Spleen (tissue), 11 donors: Measurements from ENCODE around the gene NECTIN3. TPM values are rescaled to one million over a fixed set of nuclear protein-coding genes. Genes with fewer than 3 reads are reported as not detected.

ENCODE experiments used
- DNase-seq: peaks from one replicate; pipeline ENCODE4 v3.0.0-alpha.2; 2020
- H3K27ac ChIP-seq, 8 donors: fragments of 200-600 bp; sonication (generic) in 7 of 8; 1 replicate in 4 of 8; 2 replicates in 4 of 8; pipeline versions ENCODE4 v1.5.0 to v1.8.0; 2016 to 2021; ENCODE audit warnings: inconsistent platforms in 4 of 8, mild to moderate bottlenecking in 4 of 8, moderate library complexity in 1 of 8
- H3K27me3 ChIP-seq, 7 donors: fragments of 200-600 bp; sonication (generic) in 6 of 7; replicated peaks in 1 of 7; 1 replicate in 4 of 7; 2 replicates in 3 of 7; pipeline versions ENCODE4 v1.5.0 to v1.8.0; 2016 to 2021; ENCODE audit warnings: inconsistent platforms in 3 of 7, mild to moderate bottlenecking in 1 of 7
- H3K36me3 ChIP-seq, 6 donors: fragments of 200-600 bp; sonication (generic) in 5 of 6; 1 replicate in 4 of 6; 2 replicates in 2 of 6; pipeline versions ENCODE4 v1.5.0 to v1.8.0; 2016 to 2021; ENCODE audit warnings: inconsistent platforms in 2 of 6
- H3K4me1 ChIP-seq, 6 donors: fragments of 200-600 bp; sonication (generic) in 5 of 6; 1 replicate in 3 of 6; 2 replicates in 3 of 6; pipeline versions ENCODE4 v1.5.0 to v1.8.0; 2016 to 2021; ENCODE audit warnings: inconsistent platforms in 3 of 6
- H3K4me3 ChIP-seq, 8 donors: fragments of 200-600 bp; sonication (generic) in 7 of 8; 1 replicate in 4 of 8; 2 replicates in 4 of 8; pipeline versions ENCODE4 v1.5.0 to v1.8.0; 2016 to 2021; ENCODE audit warnings: inconsistent platforms in 4 of 8, mild to moderate bottlenecking in 4 of 8, moderate library complexity in 2 of 8
- H3K9me3 ChIP-seq, 8 donors: fragments of 200-600 bp; sonication (generic) in 7 of 8; 1 replicate in 4 of 8; 2 replicates in 4 of 8; pipeline versions ENCODE4 v1.5.0 to v1.8.0; 2016 to 2021; ENCODE audit warnings: inconsistent platforms in 4 of 8
- CTCF ChIP-seq, 11 experiments: fragments of 200-600 bp in 7 of 11; fragments of 450-650 bp in 4 of 11; sonication (generic) in 4 of 11; IDR thresholded peaks in 8 of 11; conservative IDR thresholded peaks in 3 of 11; 1 replicate in 7 of 11; 2 replicates in 4 of 11; pipeline versions ENCODE4 v1.4.0 to v1.8.0; 2016 to 2021; ENCODE audit warnings: antibody characterized with exemption in 11 of 11, inconsistent platforms in 4 of 11, mild to moderate bottlenecking in 1 of 11
- POLR2A ChIP-seq, 3 donors: fragments of 450-650 bp; IDR thresholded peaks; one replicate each; pipeline ENCODE4 v1.5.1; 2017; ENCODE audit warnings: antibody characterized with exemption in 3 of 3, mild to moderate bottlenecking in 1 of 3
- POLR2AphosphoS5 ChIP-seq, 3 donors: sonication (generic); formaldehyde crosslinking; IDR thresholded peaks; one replicate each; pipeline ENCODE4 v1.5.1; 2017; ENCODE audit warnings: antibody characterized with exemption in 3 of 3
- WGBS, 5 donors: extraction: QIAGEN DNeasy Blood & Tissue Kit in 3 of 5; methylation state at CpG; one replicate each; pipeline versions ENCODE4 v1.1.5 to v1.1.7; 2013 to 2018; 5-methylcytosine and 5-hydroxymethylcytosine counted together
- intact Hi-C: fragments of 100-400 bp; cut with DNase I; formaldehyde crosslinking; loops from one replicate; pipeline ENCODE4 v1.15.0; 2023; ENCODE audit warnings: low total_unique reads
- polyA plus RNA-seq, 3 donors: library from polyadenylated mRNA; stranded (reverse); fragments of 200-250 nt; gene quantifications; one replicate each; pipeline ENCODE4 v1.2.1, GENCODE V29; 2013
- total RNA-seq, 7 donors: library from RNA; depleted of rRNA in 3 of 7; stranded (reverse); fragments of >200 nt in 3 of 7; fragmentation: NEBNext Ultra II Directional in 4 of 7; extraction: Animal tissue kit (Norgen Biotek cat#: 25700) in 4 of 7; gene quantifications; one replicate each; pipeline versions ENCODE4 v1.1.0 to v1.2.1, GENCODE V29; 2016 to 2021
- donor health status: healthy with polysubstance abuse.
- donor health status: DM: no; HTN: no; CAD: no; lungs with moderate emphysema.
- donor health status: DM: no; HTN: no; CAD: no.
- donor health status: Bipolar disorder and iron deficiency.
- donor health status: healthy.
- donor health status: DM: no; HTN: no; CAD: no.
- donor health status: DM: yes; HTN: yes; CAD: no.

NECTIN3 gene
- total and polyA plus RNA-seq, 10 donors, result 0.43 to 12.5 (median 7.3) TPM

- intact Hi-C loops, result no loop called here
- no peaks in the 10 kb centered on the region for H3K4me1 ChIP-seq
- H3K4me3 ChIP-seq, result no peak overlapping the region
- peaks cover 0 to 7% (median 0%) of the 10 kb centered on the region in 8 donors for H3K9me3 ChIP-seq
- 64 to 90% (median 69%) methylated on average over 1 of the region's 1 CpG for WGBS, 5 donors
- no peaks in the 10 kb centered on the region for H3K36me3 ChIP-seq
- no peaks in the 10 kb centered on the region for H3K27me3 ChIP-seq
- no peak for TF ChIP-seq CTCF (IDR thresholded peaks at IDR 0.05 in 8 of 11, conservative IDR thresholded peaks at IDR 0.05 in 3 of 11)
- no peak for TF ChIP-seq POLR2A (IDR thresholded peaks at IDR 0.05)
- TF ChIP-seq POLR2AphosphoS5 (IDR thresholded peaks at IDR 0.05), result no peak
- H3K27ac ChIP-seq, result no peak overlapping the region
- DNase-seq, result no peak
Observed at GRCh38 chr3:111103807-111104206, 32.2 kb downstream of the NECTIN3 start.

GRCh38 chr3:111106993-111107661 is 35.5 kb downstream of the NECTIN3 start:
- intact Hi-C loops, result no loop called here
- no peaks in the 10 kb centered on the region for H3K4me1 ChIP-seq
- WGBS, 5 donors, result 71 to 81% (median 77%) methylated on average over 3 of the region's 3 CpGs
- H3K4me3 ChIP-seq, result no peak overlapping the region
- H3K36me3 ChIP-seq, result no peaks in the 10 kb centered on the region
- H3K27me3 ChIP-seq, result no peaks in the 10 kb centered on the region
- no peak overlapping the region for H3K27ac ChIP-seq
- no peak for DNase-seq
- TF ChIP-seq CTCF (IDR thresholded peaks at IDR 0.05 in 8 of 11, conservative IDR thresholded peaks at IDR 0.05 in 3 of 11), result no peak
- TF ChIP-seq POLR2AphosphoS5 (IDR thresholded peaks at IDR 0.05), result no peak
- TF ChIP-seq POLR2A (IDR thresholded peaks at IDR 0.05), result no peak
- H3K9me3 ChIP-seq, result peaks cover 0 to 7% (median 0%) of the 10 kb centered on the region in 8 donors

GRCh38 chr3:111107662-111108035 is 36.0 kb downstream of the NECTIN3 start:
- no peak overlapping the region for H3K4me3 ChIP-seq
- no peak for DNase-seq
- H3K9me3 ChIP-seq, result peaks cover 0 to 7% (median 0%) of the 10 kb centered on the region in 8 donors
- no peaks in the 10 kb centered on the region for H3K4me1 ChIP-seq
- no peak overlapping the region for H3K27ac ChIP-seq
- no peaks in the 10 kb centered on the region for H3K36me3 ChIP-seq
- TF ChIP-seq POLR2A (IDR thresholded peaks at IDR 0.05), result no peak
- no peak for TF ChIP-seq POLR2AphosphoS5 (IDR thresholded peaks at IDR 0.05)
- TF ChIP-seq CTCF (IDR thresholded peaks at IDR 0.05 in 8 of 11, conservative IDR thresholded peaks at IDR 0.05 in 3 of 11), result no peak
- intact Hi-C loops, result no loop called here
- H3K27me3 ChIP-seq, result no peaks in the 10 kb centered on the region
- 53 to 71% (median 67%) methylated on average over 2 of the region's 2 CpGs for WGBS, 5 donors

- no peaks in the 10 kb centered on the region for H3K4me1 ChIP-seq
- H3K36me3 ChIP-seq, result no peaks in the 10 kb centered on the region
- intact Hi-C loops, result no loop called here
- TF ChIP-seq CTCF (IDR thresholded peaks at IDR 0.05 in 8 of 11, conservative IDR thresholded peaks at IDR 0.05 in 3 of 11) (no peak), POLR2AphosphoS5 (IDR thresholded peaks at IDR 0.05) (no peak)
- no peaks in the 10 kb centered on the region for H3K9me3 ChIP-seq
- no peaks in the 10 kb centered on the region for H3K27me3 ChIP-seq
- no peak overlapping the region for H3K27ac ChIP-seq
- WGBS, 5 donors, result 70 to 86% (median 72%) methylated on average over 2 of the region's 2 CpGs
- DNase-seq, result no peak
- H3K4me3 ChIP-seq, result no peak overlapping the region
Observed at GRCh38 chr3:111112913-111113312, 41.3 kb downstream of the NECTIN3 start.
